ENCODE data around the gene NAA10.

Gene NAA10

DNA sequence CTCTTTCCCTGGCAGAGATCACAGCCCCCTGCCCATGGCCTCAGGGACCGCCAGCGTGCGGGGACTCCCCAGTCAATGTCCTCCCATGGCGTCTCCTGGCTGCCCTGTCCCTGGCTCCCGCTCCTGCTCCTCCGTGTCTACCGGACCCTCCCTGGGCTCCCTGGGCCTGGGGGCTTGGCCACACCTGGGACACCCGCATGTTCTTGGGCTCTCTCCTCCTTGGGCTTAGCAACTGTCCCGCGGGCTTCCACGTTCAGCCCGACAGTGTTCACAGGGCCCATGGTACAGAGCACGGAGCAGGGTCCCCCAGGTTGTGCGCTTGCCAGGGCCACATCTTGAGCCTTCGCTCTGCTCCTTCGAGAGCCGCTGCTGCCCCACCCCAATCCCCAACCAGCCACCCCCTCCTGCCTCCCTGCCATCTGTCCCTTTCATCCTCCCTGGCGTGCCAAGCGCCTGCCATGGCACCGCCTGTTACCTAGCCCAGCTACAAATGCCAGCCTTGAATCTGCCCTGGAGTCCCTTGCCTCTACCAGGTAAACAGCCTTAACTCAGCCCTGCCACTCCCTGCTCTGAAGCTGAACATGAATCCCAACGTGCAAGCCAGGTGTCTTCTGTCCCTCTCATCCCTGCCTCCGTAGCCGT lies 26.5 kb downstream of the NAA10 start:
- DNase-seq = no peak

GRCh38 chrX:153907456-153907855 lies 27.4 kb downstream of the NAA10 start:
- DNase-seq = no peak

- no peak for DNase-seq
Measured at GRCh38 chrX:153906126-153906917, 28.5 kb downstream of the NAA10 start.

DNA sequence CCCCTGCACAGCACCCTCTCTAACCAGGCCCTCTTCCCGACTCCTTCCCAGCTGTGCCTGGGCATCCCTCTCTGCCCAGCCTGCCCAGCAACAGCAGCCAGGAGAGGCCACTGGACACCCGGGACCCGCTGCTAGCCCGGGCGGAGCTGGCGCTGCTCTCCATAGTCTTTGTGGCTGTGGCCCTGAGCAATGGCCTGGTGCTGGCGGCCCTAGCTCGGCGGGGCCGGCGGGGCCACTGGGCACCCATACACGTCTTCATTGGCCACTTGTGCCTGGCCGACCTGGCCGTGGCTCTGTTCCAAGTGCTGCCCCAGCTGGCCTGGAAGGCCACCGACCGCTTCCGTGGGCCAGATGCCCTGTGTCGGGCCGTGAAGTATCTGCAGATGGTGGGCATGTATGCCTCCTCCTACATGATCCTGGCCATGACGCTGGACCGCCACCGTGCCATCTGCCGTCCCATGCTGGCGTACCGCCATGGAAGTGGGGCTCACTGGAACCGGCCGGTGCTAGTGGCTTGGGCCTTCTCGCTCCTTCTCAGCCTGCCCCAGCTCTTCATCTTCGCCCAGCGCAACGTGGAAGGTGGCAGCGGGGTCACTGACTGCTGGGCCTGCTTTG lies 29.2 kb downstream of the NAA10 start:
- DNase-seq = no peak

GRCh38 chrX:153903991-153904957 lies 30.6 kb downstream of the NAA10 start, which contains the start of gene AVPR2:
TSS of gene AVPR2 (plus strand) at chrX:153904673. CDS start at chrX:153905146, 473 bp downstream.
- DNase-seq = no peak

- DNase-seq = no peak
Measured at GRCh38 chrX:153903238-153903980, 31.4 kb downstream of the NAA10 start.

GRCh38 chrX:153902385-153902784 lies 32.5 kb downstream of the NAA10 start:
- DNase-seq = no peak

- no peak for DNase-seq
Measured at GRCh38 chrX:153901753-153902140, 33.1 kb downstream of the NAA10 start.

DNA sequence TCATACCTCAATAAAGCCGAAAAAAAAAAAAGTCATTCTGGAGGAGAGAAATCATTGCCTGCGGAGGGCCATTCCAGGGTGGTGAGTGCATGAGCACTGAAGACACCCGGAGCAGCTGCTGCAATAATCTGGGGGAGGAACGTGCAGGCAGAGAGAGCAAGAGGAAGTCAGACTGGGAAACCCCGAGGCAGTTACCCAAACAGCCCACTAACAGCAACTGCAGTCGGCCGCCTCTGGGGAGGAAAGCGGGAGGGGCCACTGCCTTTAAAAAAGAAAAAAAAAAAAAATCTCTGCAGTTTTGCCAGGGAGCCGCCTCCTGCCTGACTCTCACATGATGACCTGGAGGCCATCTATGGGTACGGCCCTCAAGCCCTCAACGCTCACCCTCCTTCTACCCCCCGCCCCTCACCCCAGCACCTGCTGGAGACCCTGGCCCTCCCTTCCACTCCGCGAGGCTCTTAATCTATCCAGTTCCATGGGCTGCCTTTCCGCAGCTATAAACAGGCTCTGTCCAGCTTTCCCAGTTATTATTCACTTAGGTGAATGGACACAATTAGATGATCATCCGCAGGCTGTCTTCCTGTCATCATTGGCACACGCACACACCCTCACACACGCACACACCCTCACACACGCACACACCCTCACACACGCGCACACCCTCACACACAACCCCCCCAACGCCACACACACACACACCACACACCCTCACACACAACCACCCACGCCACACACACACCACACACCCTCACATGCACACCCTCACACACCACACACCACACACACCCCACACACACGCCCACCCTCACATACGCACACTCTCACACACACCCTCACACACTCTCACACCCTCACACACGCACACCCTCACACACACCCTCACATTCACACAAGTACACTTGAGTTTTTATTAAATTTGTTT lies 33.7 kb downstream of the NAA10 start:
- DNase-seq = peak; percentile 63

DNA sequence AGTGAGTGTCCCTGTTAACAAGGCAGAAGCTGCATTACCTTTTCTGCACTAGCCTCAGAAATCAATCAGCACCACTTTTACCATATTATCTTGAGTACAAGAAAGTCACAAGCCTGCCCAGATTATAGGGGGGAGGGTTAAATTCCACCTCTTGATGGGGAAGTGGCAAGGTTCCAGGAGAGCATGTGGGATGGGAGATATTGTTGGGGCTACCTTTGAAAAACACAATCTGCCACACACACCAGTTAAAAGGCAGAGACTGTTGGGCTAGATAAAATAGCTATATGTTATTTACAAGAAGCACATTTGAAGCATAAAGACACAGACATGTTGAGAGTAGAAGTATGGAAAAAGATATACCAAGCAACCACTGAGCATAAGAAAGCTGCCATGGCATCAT lies 36.9 kb downstream of the NAA10 start:
- DNase-seq = no peak

- DNase-seq = no peak
Measured at GRCh38 chrX:153889123-153889522, 45.7 kb downstream of the NAA10 start.

DNA sequence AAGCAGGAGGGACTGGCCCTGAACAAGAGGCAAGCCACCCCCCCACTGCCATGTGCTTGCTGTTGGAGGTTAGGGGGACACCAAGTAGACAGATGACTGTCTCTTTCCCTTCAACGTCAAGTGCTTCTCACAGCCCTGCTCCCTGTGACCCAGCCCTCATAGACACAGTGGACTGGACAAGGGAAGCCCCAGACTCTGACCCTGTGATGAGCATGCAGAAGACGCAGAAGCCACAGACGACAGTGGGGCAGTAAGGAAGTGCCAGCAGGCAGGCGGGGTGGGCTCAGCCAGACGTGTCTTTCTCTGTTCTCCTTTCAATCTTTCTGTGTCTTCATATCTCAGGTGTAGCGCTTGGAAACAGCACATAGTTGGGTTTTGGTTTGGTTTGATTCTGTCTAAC lies 46.5 kb downstream of the NAA10 start:
- DNase-seq = no peak

DNA sequence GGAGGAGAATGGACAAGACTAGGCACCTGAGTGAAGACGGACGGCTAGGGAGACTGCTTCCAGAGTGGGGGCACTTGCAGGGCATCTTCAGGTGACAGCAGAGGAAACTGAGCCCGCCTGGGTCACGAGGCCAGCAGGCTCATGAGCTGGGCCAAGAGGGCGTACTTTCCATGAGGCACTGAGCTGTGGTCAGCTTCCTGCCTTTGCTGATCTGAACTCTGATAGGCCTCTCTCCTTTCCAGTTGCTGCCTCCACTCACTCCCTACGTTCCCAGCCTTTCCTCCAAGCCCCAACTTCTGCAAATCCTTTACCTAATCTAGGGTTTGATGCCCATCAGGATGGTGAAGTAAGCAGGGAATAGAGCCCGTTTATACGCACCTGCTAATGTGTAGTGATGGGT lies 47.5 kb downstream of the NAA10 start:
- DNase-seq = no peak

GRCh38 chrX:153886915-153887314 lies 47.9 kb downstream of the NAA10 start:
- DNase-seq = no peak

GRCh38 chrX:153885968-153886903 lies 48.6 kb downstream of the NAA10 start, which contains the start of gene L1CAM:
TSS of gene L1CAM (minus strand) at chrX:153886173. CDS start at chrX:153875836, 10,337 bp downstream.
- DNase-seq = peak; percentile 35

DNA sequence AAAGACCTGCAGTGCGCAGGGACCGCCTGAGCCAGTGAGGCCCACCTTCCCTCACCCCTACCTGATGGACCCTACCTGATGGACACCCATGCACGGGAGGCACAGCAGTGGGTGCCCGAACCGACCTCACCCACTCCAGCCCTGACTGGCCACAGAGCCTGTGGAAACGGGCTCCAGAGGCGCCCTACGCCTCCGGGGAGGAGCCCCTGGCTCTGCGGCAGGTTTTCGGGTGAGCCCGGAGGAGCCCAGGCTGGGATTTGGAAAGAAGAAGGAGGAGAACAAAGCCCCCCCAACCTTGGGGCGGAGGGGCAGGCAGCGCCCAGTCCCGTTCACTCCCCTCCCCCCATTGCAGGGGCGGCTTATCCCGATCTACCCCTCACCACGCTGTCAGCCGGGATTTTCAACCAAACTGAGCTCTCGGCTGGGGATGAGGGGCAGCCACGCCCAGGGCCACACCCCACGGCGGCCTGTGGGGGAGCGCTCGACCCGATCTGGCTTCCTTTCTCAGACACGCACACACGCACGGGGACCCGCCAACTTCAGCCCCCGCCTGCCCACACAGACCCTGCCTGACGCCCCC lies 49.5 kb downstream of the NAA10 start:
- no peak for DNase-seq

- peak; percentile 30 for DNase-seq
Measured at GRCh38 chrX:153884590-153884989, 50.2 kb downstream of the NAA10 start.

DNA sequence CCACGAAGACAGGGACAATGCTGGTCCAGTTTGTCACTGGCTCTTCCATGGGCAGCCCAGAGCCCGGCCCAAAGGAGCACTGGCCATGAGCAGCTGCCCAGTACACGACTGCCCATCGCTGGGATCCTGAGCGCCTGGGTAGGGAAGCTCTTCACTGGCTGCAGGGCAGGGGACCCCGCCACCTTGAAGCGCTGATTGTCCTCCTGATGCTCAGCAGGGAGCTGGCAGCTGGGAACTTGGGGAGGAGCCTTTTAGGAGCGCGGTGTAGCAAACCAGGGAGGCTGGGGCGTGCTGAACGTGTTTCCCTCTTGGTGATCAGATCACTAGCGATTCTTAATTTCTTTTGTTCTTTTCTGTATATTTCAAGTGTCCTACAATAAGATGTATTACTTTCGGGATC lies 50.7 kb downstream of the NAA10 start:
- DNase-seq = peak; percentile 38

- no peak for DNase-seq
Measured at GRCh38 chrX:153883163-153883843, 51.5 kb downstream of the NAA10 start.
